ENCODE measurements around the gene CC2D2B. TPM values are rescaled to one million over a fixed set of nuclear protein-coding genes. Genes with fewer than 3 reads are reported as not detected.

CC2D2B gene
- total and polyA plus RNA-seq, 2 of the 8 experiments (the other 6 are each of a cell fraction or from before 2014, with no cell fraction given): 0.09 to 0.71 TPM

- FAIRE-seq (no peak), DNase-seq (ENCODE audit: low read depth in 1 of 2, low spot score in 2 of 2) (no peak)
- Histone ChIP-seq H4K91ac (replicated peaks; ENCODE audit: insufficient read length, low read length) (no peak overlapping the region), H3K4me3 (ENCODE audit: extremely low read depth in 1 of 4, insufficient read depth in 2 of 4, low read depth in 3 of 4, low read length in 4 of 4) (no peak overlapping the region), H3K23me2 (ENCODE audit: low read depth, low read length) (no peaks in the 10 kb centered on the region), H3K27me3 (replicated peaks in 1 of 4; ENCODE audit: control insufficient read depth in 3 of 4, extremely low read depth in 1 of 4, insufficient read depth in 3 of 4, low read length in 3 of 4) (no peaks in the 10 kb centered on the region), H4K8ac (ENCODE audit: extremely low read depth, insufficient read depth, low read length) (no peak overlapping the region), H3K27ac (ENCODE audit: low read depth, low read length) (no peak overlapping the region), H4K20me1 (replicated peaks in 1 of 2; ENCODE audit: control insufficient read depth in 1 of 2, insufficient read depth in 2 of 2, low read length in 2 of 2) (no peaks in the 10 kb centered on the region), H2BK15ac (ENCODE audit: low read length) (no peak overlapping the region), H3K56ac (replicated peaks; ENCODE audit: insufficient read length, low read depth, low read length) (no peak overlapping the region), H2AK5ac (ENCODE audit: low read depth, low read length) (no peak overlapping the region), H3K18ac (ENCODE audit: extremely low read depth, low read length) (no peak overlapping the region), H2BK12ac (ENCODE audit: low read depth, low read length) (no peak overlapping the region), H2BK20ac (ENCODE audit: low read length) (no peak overlapping the region), H3K9me3 (ENCODE audit: insufficient read depth in 2 of 2, low read depth in 1 of 2, low read length in 1 of 2) (no peaks in the 10 kb centered on the region), H3K9ac (replicated peaks in 1 of 4; ENCODE audit: extremely low read depth in 1 of 4, low read depth in 3 of 4, low read length in 3 of 4) (no peak overlapping the region), H3K14ac (ENCODE audit: insufficient read length) (no peak overlapping the region), H3K4me1 (replicated peaks in 1 of 4; ENCODE audit: control insufficient read depth in 3 of 4, insufficient read depth in 4 of 4, low read length in 3 of 4) (no peaks in the 10 kb centered on the region), H3K36me3 (ENCODE audit: control insufficient read depth in 2 of 4, insufficient read depth in 4 of 4, low read length in 3 of 4) (peaks cover 0 to 2% (median 1%) of the 10 kb centered on the region in 4 experiments; a peak in 2 of 8 replicates), H3K4me2 (ENCODE audit: insufficient read depth in 1 of 2, low read depth in 2 of 2, low read length in 2 of 2) (no peak overlapping the region), H3K4ac (replicated peaks; ENCODE audit: insufficient read length, low read depth, low read length) (no peak overlapping the region), H3K23ac (ENCODE audit: insufficient read length) (no peak overlapping the region), H2AFZ (ENCODE audit: low read length) (no peak overlapping the region), H3K79me2 (ENCODE audit: control insufficient read depth in 1 of 2, insufficient read depth in 2 of 2, low read length in 2 of 2) (no peaks in the 10 kb centered on the region), H4K5ac (ENCODE audit: insufficient read length, low read depth, low read length) (no peak overlapping the region), H2BK5ac (ENCODE audit: low read depth, low read length) (no peak overlapping the region), H2BK120ac (replicated peaks; ENCODE audit: low read depth, low read length) (no peak overlapping the region), H3K79me1 (ENCODE audit: low read depth, low read length) (no peaks in the 10 kb centered on the region)
- ChIA-PET POLR2A (ENCODE audit: partially characterized antibody) (no interaction called here), CTCF (ENCODE audit: partially characterized antibody) (interaction anchor here (1.6 kb wide), 1 partner anchor 15 kb away, joined by 5 read pairs; no protein-coding TSS in a partner anchor)
- TF ChIP-seq ATF3 (IDR thresholded peaks at IDR 0.05; ENCODE audit: insufficient read depth, low read depth, low read length): no peak
- TF ChIP-seq RBBP5 (IDR thresholded peaks at IDR 0.05; ENCODE audit: borderline replicate concordance, low read depth, low read length): no peak
- no peak for TF ChIP-seq SP2 (IDR thresholded peaks at IDR 0.05; ENCODE audit: low read length)
- no peak for TF ChIP-seq RFX5 (IDR thresholded peaks at IDR 0.05; ENCODE audit: borderline replicate concordance, low read depth, low read length)
- no peak for TF ChIP-seq HDAC2 (IDR thresholded peaks at IDR 0.05; ENCODE audit: borderline replicate concordance in 1 of 2, low read depth in 2 of 2, low read length in 2 of 2)
- no peak for TF ChIP-seq KDM5A (IDR thresholded peaks at IDR 0.05; ENCODE audit: low read length)
- TF ChIP-seq RNF2 (IDR thresholded peaks at IDR 0.05; ENCODE audit: borderline replicate concordance, low read depth, low read length, missing control alignments, poor library complexity, severe bottlenecking): no peak
- TF ChIP-seq NANOG (IDR thresholded peaks at IDR 0.05; ENCODE audit: insufficient read depth, low read depth, low read length, poor library complexity, severe bottlenecking): no peak
- TF ChIP-seq, protein P1, sequence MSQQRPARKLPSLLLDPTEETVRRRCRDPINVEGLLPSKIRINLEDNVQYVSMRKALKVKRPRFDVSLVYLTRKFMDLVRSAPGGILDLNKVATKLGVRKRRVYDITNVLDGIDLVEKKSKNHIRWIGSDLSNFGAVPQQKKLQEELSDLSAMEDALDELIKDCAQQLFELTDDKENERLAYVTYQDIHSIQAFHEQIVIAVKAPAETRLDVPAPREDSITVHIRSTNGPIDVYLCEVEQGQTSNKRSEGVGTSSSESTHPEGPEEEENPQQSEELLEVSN (IDR thresholded peaks at IDR 0.05): no peak
- no peak for TF ChIP-seq TBP (IDR thresholded peaks at IDR 0.05; ENCODE audit: low read depth, low read length)
- TF ChIP-seq POLR2A (IDR thresholded peaks at IDR 0.05; ENCODE audit: control extremely low read depth in 1 of 2, low read depth in 2 of 2, low read length in 2 of 2): no peak
- no peak for TF ChIP-seq CREB1 (IDR thresholded peaks at IDR 0.05)
- no peak for TF ChIP-seq POU5F1 (IDR thresholded peaks at IDR 0.05; ENCODE audit: low read depth, low read length)
- no peak for TF ChIP-seq BRCA1 (IDR thresholded peaks at IDR 0.05; ENCODE audit: low read depth, low read length)
- no peak for TF ChIP-seq YY1 (IDR thresholded peaks at IDR 0.05; ENCODE audit: low read depth, low read length)
These were observed 26.5 kb upstream of the CC2D2B start for GRCh38 chr10:95881316-95881715.

Measured in H1 (cell line).